BLaER1 (cell line): ENCODE measurements around the gene PYY.

Experiments
- H3K27ac ChIP-seq: shearing (Covaris generic); formaldehyde crosslinking; 2 replicates; pipeline ENCODE4 v1.8.1; 2022
- H3K27me3 ChIP-seq: shearing (Covaris generic); formaldehyde crosslinking; 2 replicates; pipeline ENCODE4 v1.8.1; 2022
- H3K36me3 ChIP-seq: shearing (Covaris generic); formaldehyde crosslinking; 2 replicates; pipeline ENCODE4 v1.8.1; 2022
- H3K4me1 ChIP-seq: shearing (Covaris generic); formaldehyde crosslinking; 2 replicates; pipeline ENCODE4 v1.8.1; 2022
- H3K4me2 ChIP-seq: shearing (Covaris generic); formaldehyde crosslinking; 2 replicates; pipeline ENCODE4 v1.8.1; 2022
- H3K4me3 ChIP-seq: shearing (Covaris generic); formaldehyde crosslinking; 2 replicates; pipeline ENCODE4 v1.8.1; 2022
- H3K9ac ChIP-seq: shearing (Covaris generic); formaldehyde crosslinking; 2 replicates; pipeline ENCODE4 v1.8.1; 2022
- H3K9me3 ChIP-seq: shearing (Covaris generic); formaldehyde crosslinking; 2 replicates; pipeline ENCODE4 v1.8.1; 2022
- H4K20me1 ChIP-seq: shearing (Covaris generic); formaldehyde crosslinking; 2 replicates; pipeline ENCODE4 v1.8.1; 2022
- Cebpa-rat ChIP-seq: shearing (Covaris generic); IDR thresholded peaks from 2 replicates; pipeline ENCODE4 v1.8.1; 2022

Gene PYY

GRCh38 chr17:43920500-43921095 is 33.1 kb downstream of the PYY start:
- Histone ChIP-seq H3K9ac (no peak overlapping the region), H3K4me3 (no peak overlapping the region), H3K9me3 (no peaks in the 10 kb centered on the region), H4K20me1 (no peaks in the 10 kb centered on the region), H3K4me1 (peaks cover 34% of the 10 kb centered on the region), H3K27ac (no peak overlapping the region), H3K36me3 (no peaks in the 10 kb centered on the region), H3K4me2 (no peak overlapping the region), H3K27me3 (peaks cover 20% of the 10 kb centered on the region)
- no peak for TF ChIP-seq Cebpa-rat

- Histone ChIP-seq H3K27ac (peak overlapping the region; percentile 83), H3K4me1 (peaks cover 47% of the 10 kb centered on the region), H3K4me2 (peak overlapping the region; percentile 92), H3K4me3 (peak overlapping the region; percentile 65), H3K27me3 (no peaks in the 10 kb centered on the region), H3K9ac (peak overlapping the region; percentile 75; the same call in 1 of the 2 replicates), H4K20me1 (no peaks in the 10 kb centered on the region), H3K36me3 (no peaks in the 10 kb centered on the region), H3K9me3 (no peaks in the 10 kb centered on the region)
- TF ChIP-seq Cebpa-rat = no peak
Measured at GRCh38 chr17:43918026-43918389, 35.7 kb downstream of the PYY start.

DNA sequence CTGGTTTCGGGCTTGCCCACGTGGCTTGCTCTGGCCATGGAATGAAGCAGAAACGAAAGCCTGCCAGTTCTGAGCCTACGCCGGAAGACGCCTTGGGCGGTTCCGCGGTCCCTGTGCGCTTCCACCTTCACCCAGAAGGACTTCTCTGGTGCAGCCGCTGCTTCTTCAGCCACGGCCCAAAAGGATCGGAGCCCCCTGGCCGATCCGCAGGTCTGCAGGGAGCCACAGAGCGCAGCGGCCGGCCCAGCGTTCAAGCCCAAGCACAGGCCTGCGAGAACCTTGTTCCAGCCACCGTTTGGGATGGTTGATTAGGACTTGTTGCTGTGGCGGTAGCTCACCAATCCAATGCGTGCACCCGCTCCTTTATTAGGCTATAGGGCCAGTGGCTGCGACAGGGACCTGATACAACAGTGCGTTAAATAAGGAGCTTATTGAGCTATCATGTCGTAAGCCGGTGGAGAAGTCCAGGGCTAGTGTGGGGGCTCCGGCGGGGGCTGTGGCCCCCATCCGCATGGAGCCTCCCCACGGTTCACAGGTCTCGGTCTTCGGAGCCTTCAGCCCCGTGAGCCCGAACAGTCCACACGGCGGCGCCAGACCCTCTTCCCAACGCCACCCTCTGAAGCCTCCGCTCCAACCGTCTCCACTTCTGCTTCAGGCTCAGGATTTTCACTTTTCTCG is 36.3 kb downstream of the PYY start:
- Histone ChIP-seq H3K4me1 (peaks cover 52% of the 10 kb centered on the region), H3K9ac (peak overlapping the region; percentile 75), H4K20me1 (no peaks in the 10 kb centered on the region), H3K27ac (peak overlapping the region; percentile 83), H3K27me3 (no peaks in the 10 kb centered on the region), H3K36me3 (no peaks in the 10 kb centered on the region), H3K4me3 (peak overlapping the region; percentile 65), H3K4me2 (peak overlapping the region; percentile 92), H3K9me3 (no peaks in the 10 kb centered on the region)
- TF ChIP-seq Cebpa-rat = no peak

DNA sequence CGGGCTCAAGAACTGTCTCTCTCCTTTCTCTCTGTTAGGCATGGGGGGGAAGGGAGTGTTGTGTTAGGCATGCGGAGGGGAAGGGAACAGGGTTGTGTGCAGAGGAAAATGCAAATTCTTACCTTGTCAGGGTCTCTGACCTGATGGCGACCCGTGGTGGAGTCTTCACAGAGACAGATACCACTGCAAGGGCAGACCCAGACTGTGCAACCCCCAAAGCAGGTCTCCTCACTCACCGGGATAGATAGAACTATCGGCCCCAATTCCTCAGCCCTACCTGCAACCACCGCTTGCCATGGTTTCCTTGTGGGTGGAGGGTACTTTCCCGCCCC is 36.8 kb downstream of the PYY start:
- Histone ChIP-seq H3K36me3 (no peaks in the 10 kb centered on the region), H3K9ac (peak overlapping the region; percentile 75), H4K20me1 (no peaks in the 10 kb centered on the region), H3K4me2 (peak overlapping the region; percentile 92), H3K9me3 (no peaks in the 10 kb centered on the region), H3K4me3 (peak overlapping the region; percentile 65), H3K4me1 (peaks cover 57% of the 10 kb centered on the region), H3K27me3 (no peaks in the 10 kb centered on the region), H3K27ac (peak overlapping the region; percentile 83)
- TF ChIP-seq Cebpa-rat = no peak

- no peak for TF ChIP-seq Cebpa-rat
- H3K4me3 ChIP-seq = peak overlapping the region; percentile 65
- no peak overlapping the region for H3K27ac ChIP-seq
- no peak overlapping the region for H3K9ac ChIP-seq
- H3K27me3 ChIP-seq = no peaks in the 10 kb centered on the region
- H3K4me2 ChIP-seq = peak overlapping the region; percentile 92
- no peaks in the 10 kb centered on the region for H4K20me1 ChIP-seq
- H3K36me3 ChIP-seq = no peaks in the 10 kb centered on the region
- H3K9me3 ChIP-seq = no peaks in the 10 kb centered on the region
- H3K4me1 ChIP-seq = peaks cover 63% of the 10 kb centered on the region
Measured at GRCh38 chr17:43916385-43916784, 37.4 kb downstream of the PYY start.

GRCh38 chr17:43915559-43915958 is 38.2 kb downstream of the PYY start:
- Histone ChIP-seq H3K4me3 (no peak overlapping the region), H3K4me1 (peaks cover 69% of the 10 kb centered on the region), H3K4me2 (peak overlapping the region; percentile 92), H3K9ac (no peak overlapping the region), H3K27ac (no peak overlapping the region), H4K20me1 (no peaks in the 10 kb centered on the region), H3K9me3 (no peaks in the 10 kb centered on the region), H3K27me3 (no peaks in the 10 kb centered on the region), H3K36me3 (no peaks in the 10 kb centered on the region)
- TF ChIP-seq Cebpa-rat = no peak

GRCh38 chr17:43914451-43914850 is 39.3 kb downstream of the PYY start:
- H4K20me1 ChIP-seq = no peaks in the 10 kb centered on the region
- no peaks in the 10 kb centered on the region for H3K9me3 ChIP-seq
- H3K4me2 ChIP-seq = no peak overlapping the region
- no peaks in the 10 kb centered on the region for H3K36me3 ChIP-seq
- H3K27ac ChIP-seq = no peak overlapping the region
- no peak overlapping the region for H3K4me3 ChIP-seq
- H3K4me1 ChIP-seq = peaks cover 69% of the 10 kb centered on the region
- TF ChIP-seq Cebpa-rat = no peak
- H3K27me3 ChIP-seq = no peaks in the 10 kb centered on the region
- no peak overlapping the region for H3K9ac ChIP-seq

DNA sequence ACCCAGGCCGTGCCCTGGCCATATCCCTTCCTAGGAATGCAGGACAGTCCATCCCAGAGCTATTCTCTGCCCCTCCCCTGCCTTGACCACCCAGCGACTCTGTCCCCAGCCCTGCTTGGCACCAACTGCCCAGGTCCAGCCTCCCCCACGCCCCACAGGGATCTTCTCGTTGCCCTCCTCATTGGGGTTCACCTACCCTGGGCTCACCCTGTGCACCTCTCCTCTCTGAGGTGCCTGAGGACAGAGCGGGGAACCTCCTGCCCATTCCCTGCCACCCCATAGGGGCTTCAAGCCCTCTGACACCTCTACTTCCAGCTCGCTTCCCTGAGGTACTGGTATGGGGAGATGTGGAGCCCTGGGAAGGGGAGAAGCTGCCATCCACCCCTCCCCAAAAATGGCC is 40.2 kb downstream of the PYY start:
- Histone ChIP-seq H3K4me2 (peak overlapping the region; percentile 67; the same call in 1 of the 2 replicates), H3K9me3 (no peaks in the 10 kb centered on the region), H3K9ac (no peak overlapping the region), H3K36me3 (no peaks in the 10 kb centered on the region), H3K4me1 (peaks cover 66% of the 10 kb centered on the region), H3K27me3 (peaks cover 2% of the 10 kb centered on the region; the same call in 1 of the 2 replicates), H3K27ac (no peak overlapping the region), H3K4me3 (no peak overlapping the region), H4K20me1 (no peaks in the 10 kb centered on the region)
- TF ChIP-seq Cebpa-rat = no peak

- TF ChIP-seq Cebpa-rat = no peak
- H3K4me3 ChIP-seq = no peak overlapping the region
- H3K4me1 ChIP-seq = peaks cover 66% of the 10 kb centered on the region
- H3K4me2 ChIP-seq = peak overlapping the region; percentile 67
- H3K27me3 ChIP-seq = peaks cover 8% of the 10 kb centered on the region; the same call in 1 of the 2 replicates
- H3K9ac ChIP-seq = no peak overlapping the region
- H3K9me3 ChIP-seq = no peaks in the 10 kb centered on the region
- no peaks in the 10 kb centered on the region for H4K20me1 ChIP-seq
- H3K27ac ChIP-seq = no peak overlapping the region
- no peaks in the 10 kb centered on the region for H3K36me3 ChIP-seq
Measured at GRCh38 chr17:43912635-43913304, 41.0 kb downstream of the PYY start.

DNA sequence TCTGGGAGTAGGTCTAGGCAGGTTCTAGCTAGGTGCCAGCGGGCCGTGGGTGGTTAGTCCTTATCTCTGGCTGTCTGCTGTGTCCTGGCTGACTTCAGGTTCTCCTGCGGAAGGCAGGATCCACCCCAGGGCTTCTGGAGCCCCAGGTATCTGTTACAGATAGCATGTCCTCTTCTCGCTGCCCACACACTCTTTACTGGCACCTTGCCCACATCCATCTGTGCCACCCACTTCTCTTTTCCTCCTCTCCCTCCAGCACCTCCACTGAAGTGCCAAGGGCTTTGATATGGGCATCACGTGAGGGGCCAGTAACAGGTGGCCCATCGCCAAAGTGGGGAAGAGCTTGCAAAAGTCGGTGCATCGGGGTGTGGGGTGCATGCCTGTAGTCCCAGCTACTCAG is 41.8 kb downstream of the PYY start:
- H3K9ac ChIP-seq = no peak overlapping the region
- no peak overlapping the region for H3K4me3 ChIP-seq
- peaks cover 5% of the 10 kb centered on the region; the same call in 1 of the 2 replicates for H4K20me1 ChIP-seq
- H3K4me2 ChIP-seq = peak overlapping the region; percentile 67
- no peak overlapping the region for H3K27ac ChIP-seq
- TF ChIP-seq Cebpa-rat = no peak
- H3K9me3 ChIP-seq = no peaks in the 10 kb centered on the region
- peaks cover 17% of the 10 kb centered on the region for H3K27me3 ChIP-seq
- H3K4me1 ChIP-seq = peaks cover 59% of the 10 kb centered on the region
- H3K36me3 ChIP-seq = no peaks in the 10 kb centered on the region
